Measurements from ENCODE around the gene TCHP.

DNA sequence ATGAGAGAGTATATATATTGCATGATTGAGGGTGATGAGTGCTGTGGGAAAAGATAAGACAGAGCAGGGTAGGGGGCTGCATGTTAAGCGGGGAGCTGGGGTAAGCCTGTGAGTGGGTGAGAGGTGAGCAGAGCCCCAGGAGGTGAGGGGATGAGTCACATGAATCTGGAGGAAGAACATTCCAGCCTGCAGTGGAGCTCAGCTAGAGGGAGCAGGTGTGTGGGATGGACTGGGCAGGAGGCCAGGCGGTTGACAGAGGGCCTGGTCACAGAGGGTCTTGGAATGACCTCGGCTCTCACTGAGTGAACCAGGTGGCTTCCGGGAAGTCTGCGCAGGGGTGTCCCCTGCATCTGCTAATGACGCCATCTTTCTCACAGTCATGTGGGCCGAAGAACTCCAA is 51.7 kb downstream of the TCHP start:
- TF ChIP-seq POLR2A (IDR thresholded peaks at IDR 0.05; ENCODE audit: low read depth) = no peak
- TF ChIP-seq, protein P1, sequence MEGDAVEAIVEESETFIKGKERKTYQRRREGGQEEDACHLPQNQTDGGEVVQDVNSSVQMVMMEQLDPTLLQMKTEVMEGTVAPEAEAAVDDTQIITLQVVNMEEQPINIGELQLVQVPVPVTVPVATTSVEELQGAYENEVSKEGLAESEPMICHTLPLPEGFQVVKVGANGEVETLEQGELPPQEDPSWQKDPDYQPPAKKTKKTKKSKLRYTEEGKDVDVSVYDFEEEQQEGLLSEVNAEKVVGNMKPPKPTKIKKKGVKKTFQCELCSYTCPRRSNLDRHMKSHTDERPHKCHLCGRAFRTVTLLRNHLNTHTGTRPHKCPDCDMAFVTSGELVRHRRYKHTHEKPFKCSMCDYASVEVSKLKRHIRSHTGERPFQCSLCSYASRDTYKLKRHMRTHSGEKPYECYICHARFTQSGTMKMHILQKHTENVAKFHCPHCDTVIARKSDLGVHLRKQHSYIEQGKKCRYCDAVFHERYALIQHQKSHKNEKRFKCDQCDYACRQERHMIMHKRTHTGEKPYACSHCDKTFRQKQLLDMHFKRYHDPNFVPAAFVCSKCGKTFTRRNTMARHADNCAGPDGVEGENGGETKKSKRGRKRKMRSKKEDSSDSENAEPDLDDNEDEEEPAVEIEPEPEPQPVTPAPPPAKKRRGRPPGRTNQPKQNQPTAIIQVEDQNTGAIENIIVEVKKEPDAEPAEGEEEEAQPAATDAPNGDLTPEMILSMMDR (IDR thresholded peaks at IDR 0.05) = no peak
